ENCODE data around the gene TUBB.

GRCh38 chr6:30719791-30720737 is at the start of gene TUBB:
- TF ChIP-seq, protein P1, sequence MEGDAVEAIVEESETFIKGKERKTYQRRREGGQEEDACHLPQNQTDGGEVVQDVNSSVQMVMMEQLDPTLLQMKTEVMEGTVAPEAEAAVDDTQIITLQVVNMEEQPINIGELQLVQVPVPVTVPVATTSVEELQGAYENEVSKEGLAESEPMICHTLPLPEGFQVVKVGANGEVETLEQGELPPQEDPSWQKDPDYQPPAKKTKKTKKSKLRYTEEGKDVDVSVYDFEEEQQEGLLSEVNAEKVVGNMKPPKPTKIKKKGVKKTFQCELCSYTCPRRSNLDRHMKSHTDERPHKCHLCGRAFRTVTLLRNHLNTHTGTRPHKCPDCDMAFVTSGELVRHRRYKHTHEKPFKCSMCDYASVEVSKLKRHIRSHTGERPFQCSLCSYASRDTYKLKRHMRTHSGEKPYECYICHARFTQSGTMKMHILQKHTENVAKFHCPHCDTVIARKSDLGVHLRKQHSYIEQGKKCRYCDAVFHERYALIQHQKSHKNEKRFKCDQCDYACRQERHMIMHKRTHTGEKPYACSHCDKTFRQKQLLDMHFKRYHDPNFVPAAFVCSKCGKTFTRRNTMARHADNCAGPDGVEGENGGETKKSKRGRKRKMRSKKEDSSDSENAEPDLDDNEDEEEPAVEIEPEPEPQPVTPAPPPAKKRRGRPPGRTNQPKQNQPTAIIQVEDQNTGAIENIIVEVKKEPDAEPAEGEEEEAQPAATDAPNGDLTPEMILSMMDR (IDR thresholded peaks at IDR 0.05 in 2 of 3, conservative IDR thresholded peaks at IDR 0.05 in 1 of 3; ENCODE audit: borderline replicate concordance in 1 of 3, insufficient read depth in 1 of 3, low read depth in 2 of 3, low read length in 2 of 3): no peak
- no peak for TF ChIP-seq POLR2A (IDR thresholded peaks at IDR 0.05; ENCODE audit: borderline replicate concordance, extremely low read depth, insufficient read depth, insufficient read length)
- TF ChIP-seq SIN3A (IDR thresholded peaks at IDR 0.05; ENCODE audit: low read depth): no peak
- TF ChIP-seq POLR2AphosphoS5 (IDR thresholded peaks at IDR 0.05; ENCODE audit: low read depth, low read length): peak; percentile 94
- no peak for TF ChIP-seq REST (IDR thresholded peaks at IDR 0.05; ENCODE audit: low read depth)
- TF ChIP-seq RAD21 (IDR thresholded peaks at IDR 0.05; ENCODE audit: low read depth): no peak
- TF ChIP-seq ZBTB33 (IDR thresholded peaks at IDR 0.05; ENCODE audit: extremely low read depth, insufficient replicate concordance, low read length): no peak
- peak; percentile 5 for TF ChIP-seq YY1 (IDR thresholded peaks at IDR 0.05; ENCODE audit: extremely low read depth, insufficient replicate concordance, low read depth, low read length)
- no peak for TF ChIP-seq EZH2phosphoT487 (IDR thresholded peaks at IDR 0.05; ENCODE audit: borderline replicate concordance)
- no peak for TF ChIP-seq JUND (IDR thresholded peaks at IDR 0.05)
- TF ChIP-seq CEBPB (IDR thresholded peaks at IDR 0.05; ENCODE audit: low read depth): no peak

Measured in HCT116 (cell line).